ENCODE results near the gene MCM10. TPM values are rescaled to one million over a fixed set of nuclear protein-coding genes. Genes with fewer than 3 reads are reported as not detected.

MCM10 gene
- total RNA-seq = 7.8 and 8.1 TPM in 2 replicates

GRCh38 chr10:13160934-13161856, at the start of gene MCM10:
MCM10 (plus strand) TSS chr10:13161558; CDS start chr10:13164203, 2,645 bp downstream.
- peak; percentile 81 for TF ChIP-seq CTCF (IDR thresholded peaks at IDR 0.05; ENCODE audit: insufficient read depth, low read depth, low read length)
- peak; percentile 100 for DNase-seq (ENCODE audit: low read depth)
- H3K4me3 ChIP-seq (ENCODE audit: low read depth, low read length) = peak within 1 kb of the TSS; percentile 62

- DNase-seq (ENCODE audit: low read depth) = no peak
- H3K4me3 ChIP-seq (ENCODE audit: low read depth, low read length) = no peak overlapping the region
- TF ChIP-seq CTCF (IDR thresholded peaks at IDR 0.05; ENCODE audit: insufficient read depth, low read depth, low read length) = no peak
Observed at GRCh38 chr10:13113544-13113943, 47.8 kb upstream of the MCM10 start.

- no peak for TF ChIP-seq CTCF (IDR thresholded peaks at IDR 0.05; ENCODE audit: insufficient read depth, low read depth, low read length)
- no peak overlapping the region for H3K4me3 ChIP-seq (ENCODE audit: low read depth, low read length)
- no peak for DNase-seq (ENCODE audit: low read depth)
Observed at GRCh38 chr10:13115832-13116803, 45.2 kb upstream of the MCM10 start.

GRCh38 chr10:13117841-13118783, 43.2 kb upstream of the MCM10 start:
- H3K4me3 ChIP-seq (ENCODE audit: low read depth, low read length) = no peak overlapping the region
- TF ChIP-seq CTCF (IDR thresholded peaks at IDR 0.05; ENCODE audit: insufficient read depth, low read depth, low read length) = no peak
- no peak for DNase-seq (ENCODE audit: low read depth)

- H3K4me3 ChIP-seq (ENCODE audit: low read depth, low read length) = no peak overlapping the region
- no peak for DNase-seq (ENCODE audit: low read depth)
- no peak for TF ChIP-seq CTCF (IDR thresholded peaks at IDR 0.05; ENCODE audit: insufficient read depth, low read depth, low read length)
Observed at GRCh38 chr10:13118784-13119410, 42.5 kb upstream of the MCM10 start.

Data from fibroblast of villous mesenchyme (primary cell).